ENCODE data around the gene TPSAB1.

DNA sequence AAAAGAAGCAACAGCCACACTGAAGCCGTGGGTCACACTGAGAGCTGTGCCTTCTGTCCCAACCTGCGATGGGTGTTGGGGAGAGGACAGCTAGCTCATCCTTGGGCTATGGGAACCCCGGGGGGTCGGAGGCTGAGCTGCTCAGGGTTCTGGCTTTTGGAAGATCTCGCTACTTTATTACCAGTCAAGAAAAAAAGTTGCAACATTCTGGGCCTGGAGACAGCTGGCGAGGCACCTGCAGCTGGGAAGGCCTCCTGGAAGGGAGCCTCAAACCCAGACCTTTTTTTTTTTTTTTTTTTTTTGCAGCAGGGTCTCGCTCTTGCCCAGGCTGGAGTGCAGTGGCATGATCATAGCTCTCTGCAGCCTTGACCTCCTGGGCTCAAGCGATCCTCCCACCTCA is 40.3 kb downstream of the TPSAB1 start:
- TF ChIP-seq POLR2AphosphoS5 (IDR thresholded peaks at IDR 0.05; ENCODE audit: low read depth, low read length) = no peak
- no peak for TF ChIP-seq SIN3A (IDR thresholded peaks at IDR 0.05; ENCODE audit: borderline replicate concordance, insufficient read depth, low read length)

Data from PFSK-1 (cell line).